HepG2 (cell line): ENCODE results near the gene GSK3A. TPM values are rescaled to one million over a fixed set of nuclear protein-coding genes. Genes with fewer than 3 reads are reported as not detected.

ENCODE experiments used
- ATAC-seq: fragments of 200-7000 bp; cut with Tn5 transposase; 3 replicates; pipeline ENCODE4 v1.9.1; 2020; ENCODE audit warnings: mild to moderate bottlenecking, moderate library complexity
- BruUV-seq: library from RNA; stranded (reverse); fragments of 400-500 nt; replicated peaks from 2 replicates; lab custom pipeline; 2021; lab: Mats Ljungman, UMichigan
- CTCF ChIA-PET: fragments of 300-600 bp; formaldehyde crosslinking; extraction: SDS; loops from one replicate; lab custom pipeline; 2021; ENCODE audit warnings: low total read pairs, inconsistent platforms, low intra/inter-chr PET ratio; lab: Yijun Ruan, JAX
- POLR2A ChIA-PET: fragments of 350-600 bp; sonication (Branson Sonifier 250); formaldehyde crosslinking; loops from one replicate; lab custom pipeline; 2020; ENCODE audit warnings: antibody characterized with exemption, inconsistent platforms; lab: Yijun Ruan, JAX
- DNase-seq: peaks from one replicate; pipeline ENCODE4 v3.0.0-alpha.2; 2015; ENCODE audit warnings: low spot score
- FAIRE-seq: peaks from 3 replicates; lab custom pipeline; 2011; peaks lifted over from hg19 to GRCh38; lab: Jason Lieb, UNC
- H2AFZ ChIP-seq: one replicate; pipeline ENCODE4 v1.6.1; 2011; ENCODE audit warnings: low read length, inconsistent platforms
- H3K27ac ChIP-seq: fragments of 300-600 bp; 3 replicates; pipeline ENCODE4 v1.8.0; 2011; ENCODE audit warnings: mixed run types, mild to moderate bottlenecking, mixed read lengths, low read length, inconsistent platforms; ENCODE audit not compliant: insufficient read depth; ENCODE audit errors: extremely low read length
- H3K27me3 ChIP-seq, 2 experiments: fragments of 200-600 bp in 1 of 2; 2 replicates in 1 of 2; 3 replicates in 1 of 2; pipeline versions ENCODE4 v1.6.0 to v1.8.0; 2011; ENCODE audit warnings: low read length in 2 of 2, mild to moderate bottlenecking in 2 of 2, moderate library complexity in 2 of 2, inconsistent platforms in 1 of 2; ENCODE audit not compliant: insufficient read depth in 2 of 2, control insufficient read depth in 1 of 2
- H3K36me3 ChIP-seq, 2 experiments: fragments of 200-600 bp in 1 of 2; replicated peaks in 1 of 2; 2 replicates in 1 of 2; 3 replicates in 1 of 2; pipeline versions ENCODE4 v1.5.1 to v1.8.0; 2011; ENCODE audit warnings: low read length in 2 of 2, inconsistent platforms in 1 of 2; ENCODE audit not compliant: insufficient read depth in 2 of 2, control insufficient read depth in 1 of 2
- H3K4me1 ChIP-seq: 2 replicates; pipeline ENCODE4 v1.5.1; 2012; ENCODE audit warnings: low read length, inconsistent platforms; ENCODE audit not compliant: insufficient read depth
- H3K4me2 ChIP-seq: 2 replicates; pipeline ENCODE4 v1.6.0; 2011; ENCODE audit warnings: low read depth, low read length, inconsistent platforms
- H3K4me3 ChIP-seq, 3 experiments: fragments of 200-600 bp in 1 of 3; sonication (generic), shearing (Covaris generic) in 1 of 3; replicated peaks in 1 of 3; 2 replicates each; pipeline ENCODE4 v1.5.1; 2011 to 2016; ENCODE audit warnings: low read length in 3 of 3, inconsistent platforms in 2 of 3, low read depth in 2 of 3, mild to moderate bottlenecking in 2 of 3, control low read depth in 1 of 3, mixed read lengths in 1 of 3; ENCODE audit not compliant: insufficient read depth in 1 of 3
- H3K79me2 ChIP-seq: one replicate; pipeline ENCODE4 v1.6.1; 2011; ENCODE audit warnings: low read length, inconsistent platforms; ENCODE audit not compliant: insufficient read depth
- H3K9ac ChIP-seq: 2 replicates; pipeline ENCODE4 v1.6.0; 2011; ENCODE audit warnings: mild to moderate bottlenecking, low read depth, low read length, inconsistent platforms; ENCODE audit not compliant: insufficient read depth
- H3K9me3 ChIP-seq: 2 replicates; pipeline ENCODE4 v1.5.1; 2012; ENCODE audit warnings: mild to moderate bottlenecking, low read length
- H4K20me1 ChIP-seq: 2 replicates; pipeline ENCODE4 v1.6.0; 2011; ENCODE audit warnings: inconsistent platforms, mild to moderate bottlenecking, low read length, moderate library complexity; ENCODE audit not compliant: insufficient read depth
- AGO2 ChIP-seq: fragments of 200-400 bp; formaldehyde crosslinking; optimal IDR thresholded peaks from 2 replicates; pipeline ENCODE3; 2017; ENCODE audit warnings: mild to moderate bottlenecking, low read depth, low read length, moderate library complexity
- ATF7 ChIP-seq, 2 experiments: fragments of 450-650 bp in 1 of 2; sonication (generic) in 1 of 2; formaldehyde crosslinking in 1 of 2; IDR thresholded peaks; 2 replicates each; pipeline versions ENCODE4 v1.4.0 to v1.6.1; 2016 to 2020; ENCODE audit warnings: antibody characterized with exemption in 1 of 2, mild to moderate bottlenecking in 1 of 2, missing genetic modification reagents in 1 of 2
- CHD4 ChIP-seq: fragments of 200-600 bp; sonication (generic); IDR thresholded peaks from 2 replicates; pipeline ENCODE4 v1.7.0; 2017; ENCODE audit warnings: mild to moderate bottlenecking, low read length, borderline replicate concordance
- CREB3 ChIP-seq: sonication (generic); formaldehyde crosslinking; IDR thresholded peaks from 2 replicates; pipeline ENCODE4 v1.5.0; 2020; ENCODE audit warnings: missing genetic modification reagents
- FOXO1 ChIP-seq: sonication (generic); formaldehyde crosslinking; IDR thresholded peaks from 2 replicates; pipeline ENCODE4 v1.4.0; 2020; ENCODE audit warnings: missing genetic modification reagents
- NFE2L1 ChIP-seq: sonication (generic); formaldehyde crosslinking; IDR thresholded peaks from 2 replicates; pipeline ENCODE4 v1.4.0; 2020; ENCODE audit warnings: missing genetic modification reagents, mild to moderate bottlenecking, borderline replicate concordance
- SALL2 ChIP-seq: sonication (generic); formaldehyde crosslinking; IDR thresholded peaks from 2 replicates; pipeline ENCODE4 v1.8.1; 2023; ENCODE audit warnings: mild to moderate bottlenecking, missing genetic modification reagents, inconsistent platforms
- SP140L ChIP-seq: sonication (generic); formaldehyde crosslinking; IDR thresholded peaks from 2 replicates; pipeline ENCODE4 v1.4.0; 2020; ENCODE audit warnings: missing genetic modification reagents, borderline replicate concordance
- TBL1XR1 ChIP-seq: fragments of 150-350 bp; IDR thresholded peaks from 2 replicates; pipeline ENCODE4 v1.6.1; 2014; ENCODE audit warnings: borderline replicate concordance, low read length; ENCODE audit not compliant: partially characterized antibody
- TCF12 ChIP-seq, 2 experiments: fragments of 450-650 bp in 1 of 2; sonication (generic) in 1 of 2; formaldehyde crosslinking in 1 of 2; IDR thresholded peaks; 2 replicates each; pipeline versions ENCODE4 v1.6.1 to v1.8.0; 2017 to 2022; ENCODE audit warnings: antibody characterized with exemption in 1 of 2, mild to moderate bottlenecking in 1 of 2, missing genetic modification reagents in 1 of 2, moderate library complexity in 1 of 2
- ZFP62 ChIP-seq: sonication (generic); formaldehyde crosslinking; IDR thresholded peaks from 2 replicates; pipeline ENCODE4 v1.4.0; 2020; ENCODE audit warnings: missing genetic modification reagents
- ZNF619 ChIP-seq: sonication (generic); formaldehyde crosslinking; IDR thresholded peaks from 2 replicates; pipeline ENCODE4 v1.4.0; 2020; ENCODE audit warnings: mild to moderate bottlenecking, missing genetic modification reagents
- WGBS: methylation state at CpG from one replicate; pipeline ENCODE4 v1.1.6; 2017; ENCODE audit warnings: low lambda C conversion rate; 5-methylcytosine and 5-hydroxymethylcytosine counted together
- in situ Hi-C: cut with HindIII; loops from 2 replicates; pipeline ENCODE4 v1.10.0; 2017; ENCODE audit warnings: low pct_unique_long_range_greater_than_20kb; ENCODE audit not compliant: extremely low pct_ligation_motif_present
- intact Hi-C: fragments of 100-400 bp; cut with micrococcal nuclease; formaldehyde crosslinking; loops from one replicate; pipeline ENCODE4 v1.10.0; 2022; ENCODE audit not compliant: unreplicated experiment
- polyA plus RNA-seq, 8 experiments: library from polyadenylated mRNA; depleted of rRNA in 3 of 8; stranded (reverse) in 7 of 8; unstranded in 1 of 8; fragments of >200 nt; fragmentation: Illumina TruSeq in 4 of 8; extraction: Trizol in 4 of 8; gene quantifications; 2 replicates each; pipeline versions ENCODE4 v1.2.1 to v1.2.3, GENCODE V29; 2011 to 2016; ENCODE audit warnings: low read depth in 4 of 8, missing spikeins in 1 of 8, mixed read lengths in 1 of 8; ENCODE audit not compliant: insufficient read depth in 1 of 8
- total RNA-seq, 5 experiments: library from RNA; depleted of rRNA; stranded (reverse); fragments of >200 nt; fragmentation: Illumina TruSeq; extraction: Trizol; gene quantifications; 2 replicates each; pipeline ENCODE4 v1.2.3, GENCODE V29; 2016; ENCODE audit warnings: low read depth in 1 of 5
- TF ChIP-seq, protein P1 (sequence below): sonication (generic); formaldehyde crosslinking; IDR thresholded peaks from 2 replicates; pipeline ENCODE4 v1.4.0; 2020; ENCODE audit warnings: missing genetic modification reagents
- TF ChIP-seq, protein P2 (sequence below): sonication (generic); formaldehyde crosslinking; IDR thresholded peaks from 2 replicates; pipeline ENCODE4 v1.4.0; 2020; ENCODE audit warnings: missing genetic modification reagents, borderline replicate concordance

The GSK3A gene
- total and polyA plus RNA-seq, 2 of the 13 experiments (the other 11 are each of a cell fraction or from before 2014, with no cell fraction given) = 16.9 to 52.5 TPM

GRCh38 chr19:42289556-42290041 lies 47.2 kb upstream of the GSK3A start (continued):
- TF ChIP-seq FOXO1 (CRISPR knock-in tag) (no peak), AGO2 (no peak), ZNF619 (CRISPR knock-in tag) (no peak), TCF12 (IDR thresholded peaks at IDR 0.05) (no peak), TCF12 (CRISPR knock-in tag; IDR thresholded peaks at IDR 0.05) (no peak), CHD4 (no peak)

GRCh38 chr19:42288881-42289555 lies 46.6 kb upstream of the GSK3A start:
- H3K27me3 ChIP-seq = no peaks in the 10 kb centered on the region; a peak in 1 of 5 replicates
- intact Hi-C loops = no loop called here
- ChIA-PET POLR2A (no interaction called here), CTCF (interaction anchor here (2.5 kb wide), 1 partner anchor 156 kb away, joined by 9 read pairs; no protein-coding TSS in a partner anchor)
- H3K27ac ChIP-seq = no peak overlapping the region
- no peak overlapping the region for H3K9ac ChIP-seq
- BruUV-seq = no TSS peak
- no peak overlapping the region for H3K4me2 ChIP-seq
- H3K36me3 ChIP-seq = peaks cover 32 to 70% of the 10 kb centered on the region in 2 experiments; a peak in 4 of 5 replicates
- no peak overlapping the region for H2AFZ ChIP-seq
- peaks cover 18% of the 10 kb centered on the region for H3K4me1 ChIP-seq
- in situ Hi-C loops = loop anchor here (5.0 kb wide), 1 partner anchor 37 kb away; no protein-coding TSS in a partner anchor
- DNase-seq (no peak), FAIRE-seq (no peak), ATAC-seq (no peak)
- no peaks in the 10 kb centered on the region for H3K9me3 ChIP-seq
- H4K20me1 ChIP-seq = peaks cover 11% of the 10 kb centered on the region; the same call in 1 of the 2 replicates
- WGBS = 98% methylated on average over 12 of the region's 22 CpGs
- H3K79me2 ChIP-seq = peaks cover 18% of the 10 kb centered on the region
- H3K4me3 ChIP-seq = no peak overlapping the region
- TF ChIP-seq SP140L (CRISPR knock-in tag) = no peak
- TF ChIP-seq CREB3 (CRISPR knock-in tag) = no peak
- TF ChIP-seq SALL2 = no peak
- TF ChIP-seq ATF7 (IDR thresholded peaks at IDR 0.05) = peak; percentile 77
- TF ChIP-seq ATF7 (CRISPR knock-in tag; IDR thresholded peaks at IDR 0.05) = no peak
- no peak for TF ChIP-seq NFE2L1 (CRISPR knock-in tag)
- TF ChIP-seq, protein P1, sequence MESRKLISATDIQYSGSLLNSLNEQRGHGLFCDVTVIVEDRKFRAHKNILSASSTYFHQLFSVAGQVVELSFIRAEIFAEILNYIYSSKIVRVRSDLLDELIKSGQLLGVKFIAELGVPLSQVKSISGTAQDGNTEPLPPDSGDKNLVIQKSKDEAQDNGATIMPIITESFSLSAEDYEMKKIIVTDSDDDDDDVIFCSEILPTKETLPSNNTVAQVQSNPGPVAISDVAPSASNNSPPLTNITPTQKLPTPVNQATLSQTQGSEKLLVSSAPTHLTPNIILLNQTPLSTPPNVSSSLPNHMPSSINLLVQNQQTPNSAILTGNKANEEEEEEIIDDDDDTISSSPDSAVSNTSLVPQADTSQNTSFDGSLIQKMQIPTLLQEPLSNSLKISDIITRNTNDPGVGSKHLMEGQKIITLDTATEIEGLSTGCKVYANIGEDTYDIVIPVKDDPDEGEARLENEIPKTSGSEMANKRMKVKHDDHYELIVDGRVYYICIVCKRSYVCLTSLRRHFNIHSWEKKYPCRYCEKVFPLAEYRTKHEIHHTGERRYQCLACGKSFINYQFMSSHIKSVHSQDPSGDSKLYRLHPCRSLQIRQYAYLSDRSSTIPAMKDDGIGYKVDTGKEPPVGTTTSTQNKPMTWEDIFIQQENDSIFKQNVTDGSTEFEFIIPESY = peak; percentile 16; the same call in 1 of the 2 replicates
- TF ChIP-seq, protein P2, sequence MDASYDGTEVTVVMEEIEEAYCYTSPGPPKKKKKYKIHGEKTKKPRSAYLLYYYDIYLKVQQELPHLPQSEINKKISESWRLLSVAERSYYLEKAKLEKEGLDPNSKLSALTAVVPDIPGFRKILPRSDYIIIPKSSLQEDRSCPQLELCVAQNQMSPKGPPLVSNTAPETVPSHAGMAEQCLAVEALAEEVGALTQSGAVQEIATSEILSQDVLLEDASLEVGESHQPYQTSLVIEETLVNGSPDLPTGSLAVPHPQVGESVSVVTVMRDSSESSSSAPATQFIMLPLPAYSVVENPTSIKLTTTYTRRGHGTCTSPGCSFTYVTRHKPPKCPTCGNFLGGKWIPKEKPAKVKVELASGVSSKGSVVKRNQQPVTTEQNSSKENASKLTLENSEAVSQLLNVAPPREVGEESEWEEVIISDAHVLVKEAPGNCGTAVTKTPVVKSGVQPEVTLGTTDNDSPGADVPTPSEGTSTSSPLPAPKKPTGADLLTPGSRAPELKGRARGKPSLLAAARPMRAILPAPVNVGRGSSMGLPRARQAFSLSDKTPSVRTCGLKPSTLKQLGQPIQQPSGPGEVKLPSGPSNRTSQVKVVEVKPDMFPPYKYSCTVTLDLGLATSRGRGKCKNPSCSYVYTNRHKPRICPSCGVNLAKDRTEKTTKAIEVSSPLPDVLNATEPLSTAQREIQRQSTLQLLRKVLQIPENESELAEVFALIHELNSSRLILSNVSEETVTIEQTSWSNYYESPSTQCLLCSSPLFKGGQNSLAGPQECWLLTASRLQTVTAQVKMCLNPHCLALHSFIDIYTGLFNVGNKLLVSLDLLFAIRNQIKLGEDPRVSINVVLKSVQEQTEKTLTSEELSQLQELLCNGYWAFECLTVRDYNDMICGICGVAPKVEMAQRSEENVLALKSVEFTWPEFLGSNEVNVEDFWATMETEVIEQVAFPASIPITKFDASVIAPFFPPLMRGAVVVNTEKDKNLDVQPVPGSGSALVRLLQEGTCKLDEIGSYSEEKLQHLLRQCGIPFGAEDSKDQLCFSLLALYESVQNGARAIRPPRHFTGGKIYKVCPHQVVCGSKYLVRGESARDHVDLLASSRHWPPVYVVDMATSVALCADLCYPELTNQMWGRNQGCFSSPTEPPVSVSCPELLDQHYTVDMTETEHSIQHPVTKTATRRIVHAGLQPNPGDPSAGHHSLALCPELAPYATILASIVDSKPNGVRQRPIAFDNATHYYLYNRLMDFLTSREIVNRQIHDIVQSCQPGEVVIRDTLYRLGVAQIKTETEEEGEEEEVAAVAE (CRISPR knock-in tag) = no peak
- no peak for TF ChIP-seq ZFP62 (CRISPR knock-in tag)
- TF ChIP-seq TBL1XR1 = no peak
